Left kidney (tissue), 2 donors: ENCODE results near the gene KCNJ4. TPM values are rescaled to one million over a fixed set of nuclear protein-coding genes. Genes with fewer than 3 reads are reported as not detected.

ENCODE experiments used
- DNase-seq: peaks from one replicate; pipeline ENCODE4 v3.0.0-alpha.2; 2013
- polyA plus RNA-seq: library from polyadenylated mRNA; unstranded; fragments of 120-200 nt; gene quantifications from one replicate; pipeline ENCODE4 v1.2.1, GENCODE V29; 2013; ENCODE audit not compliant: insufficient read length

Gene KCNJ4
- polyA plus RNA-seq, 1 donor, result 0.18 TPM

- DNase-seq, result no peak
These were observed 1.8 kb downstream of the KCNJ4 start for GRCh38 chr22:38453066-38453672.

GRCh38 chr22:38452373-38453065, 2.5 kb downstream of the KCNJ4 start:
- no peak for DNase-seq

DNA sequence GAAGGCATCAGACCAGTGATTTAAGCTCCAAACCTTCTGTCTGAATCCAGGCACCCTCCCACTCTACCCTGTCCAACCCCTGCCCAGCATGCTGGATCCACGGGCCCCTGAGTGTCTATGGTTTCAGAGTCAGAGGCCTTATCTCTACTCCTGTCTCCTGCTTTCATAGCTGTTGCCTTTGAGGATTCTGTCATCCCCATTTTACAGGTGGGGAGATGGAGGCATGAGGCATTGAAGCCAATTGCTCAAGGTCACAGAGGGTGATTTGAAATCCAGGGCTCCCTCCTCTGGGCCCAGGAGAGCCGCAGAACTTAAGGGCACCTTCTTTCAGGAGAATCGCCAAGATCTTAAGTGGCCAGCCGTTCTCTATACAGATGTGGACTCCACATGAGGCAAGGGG, 3.1 kb downstream of the KCNJ4 start:
- DNase-seq, result no peak

GRCh38 chr22:38451404-38451803, 3.6 kb downstream of the KCNJ4 start:
- DNase-seq, result no peak

DNA sequence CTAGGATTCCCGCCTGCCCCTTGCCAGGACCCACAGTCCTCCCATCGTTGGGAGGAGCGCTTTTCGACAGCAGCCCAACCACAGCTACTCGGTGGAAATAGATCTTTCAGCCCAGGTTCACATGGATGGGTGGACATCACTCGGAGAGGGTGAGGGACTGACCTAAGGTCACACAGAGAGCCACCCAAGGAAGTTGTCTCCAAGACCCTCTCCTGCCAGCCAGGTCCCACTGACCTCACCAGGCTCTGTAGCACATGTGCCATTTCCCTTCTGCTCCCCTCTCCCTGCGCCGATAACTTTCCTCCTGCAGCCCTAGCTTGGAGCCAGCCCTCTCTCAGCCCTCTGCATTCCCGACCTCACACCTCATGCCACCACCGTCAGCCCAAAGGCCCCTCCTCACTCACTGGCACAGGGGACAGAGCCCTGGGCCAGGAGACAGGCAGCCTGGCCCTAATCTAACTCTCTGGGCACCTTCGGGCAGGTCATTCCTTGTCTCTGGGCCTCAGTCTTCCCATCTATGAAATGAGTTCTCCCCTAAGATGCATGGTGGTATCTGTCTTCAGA, 4.7 kb downstream of the KCNJ4 start:
- DNase-seq, result no peak

DNA sequence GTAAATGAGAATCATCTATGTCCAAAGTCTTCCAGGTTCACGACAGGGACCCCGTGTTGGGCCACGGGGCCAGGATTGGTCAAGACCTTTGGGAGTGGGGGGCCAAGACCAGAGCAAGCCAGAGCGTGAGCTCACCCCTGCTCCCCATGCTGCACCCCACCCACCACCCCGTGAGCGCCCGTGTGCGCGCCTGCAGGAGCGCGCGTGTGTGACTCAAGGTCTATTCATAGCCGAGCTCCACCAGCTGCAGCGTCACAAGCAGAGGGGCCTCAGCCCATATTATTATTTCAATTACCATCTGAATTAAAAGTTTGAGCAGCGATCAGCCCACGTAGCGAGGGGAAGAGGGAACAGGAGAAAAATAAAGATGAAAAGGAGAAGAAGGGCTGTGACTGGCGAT, 5.2 kb downstream of the KCNJ4 start:
- no peak for DNase-seq

- DNase-seq, result no peak
These were observed 5.9 kb downstream of the KCNJ4 start for GRCh38 chr22:38448945-38449745.

DNA sequence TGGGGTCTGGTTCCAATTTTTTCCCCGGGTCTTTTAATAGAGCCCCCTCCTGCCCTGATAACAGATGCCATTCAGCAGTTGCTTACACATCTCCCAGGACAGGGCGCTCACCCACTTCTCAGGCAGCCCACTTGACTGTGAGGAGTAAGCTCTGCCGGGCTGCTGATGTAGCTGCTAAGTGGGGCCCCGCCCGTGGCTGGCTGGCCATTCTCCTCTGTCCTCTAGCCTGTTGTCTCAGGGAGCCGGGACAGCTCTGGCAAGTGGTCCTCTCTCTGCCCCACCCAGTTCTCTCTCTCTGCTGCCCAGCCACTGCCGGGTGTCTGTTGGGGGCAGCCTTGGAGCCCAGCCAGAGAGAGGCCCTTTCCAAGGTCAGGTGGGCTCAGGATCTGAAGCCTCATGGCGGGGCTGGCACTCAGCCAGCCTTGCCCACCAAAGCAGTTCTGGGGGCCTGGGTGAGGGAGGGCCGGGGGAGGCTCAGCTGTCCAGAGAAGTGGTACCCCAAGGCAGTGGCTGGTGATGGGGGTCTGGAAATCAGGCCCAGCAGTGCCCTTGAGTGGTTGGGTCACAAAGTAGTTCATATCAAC, 8.9 kb downstream of the KCNJ4 start:
- DNase-seq, result no peak

DNA sequence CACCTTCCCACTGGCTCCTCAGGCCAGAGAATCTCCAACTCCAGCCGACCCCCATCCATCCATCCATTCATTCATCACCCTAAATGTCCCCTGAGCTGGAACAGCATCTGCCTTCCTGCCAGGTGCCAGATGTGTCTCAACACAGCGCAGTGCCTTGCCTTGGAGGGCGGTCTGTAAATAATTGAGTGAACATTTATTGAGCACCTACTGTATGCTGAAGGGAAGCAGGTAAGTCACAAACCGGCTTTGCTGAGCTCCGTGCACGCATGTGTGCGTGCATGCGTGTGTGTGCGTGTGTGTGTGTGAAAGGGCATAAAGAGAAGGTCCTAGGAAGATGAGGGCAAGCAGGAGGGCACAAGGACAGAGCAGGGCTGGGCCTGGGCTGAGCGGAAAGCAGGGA, 10.2 kb downstream of the KCNJ4 start:
- no peak for DNase-seq

- no peak for DNase-seq
These were observed 11.1 kb downstream of the KCNJ4 start for GRCh38 chr22:38443628-38444521.

- DNase-seq, result no peak
These were observed 11.9 kb downstream of the KCNJ4 start for GRCh38 chr22:38442967-38443627.

DNA sequence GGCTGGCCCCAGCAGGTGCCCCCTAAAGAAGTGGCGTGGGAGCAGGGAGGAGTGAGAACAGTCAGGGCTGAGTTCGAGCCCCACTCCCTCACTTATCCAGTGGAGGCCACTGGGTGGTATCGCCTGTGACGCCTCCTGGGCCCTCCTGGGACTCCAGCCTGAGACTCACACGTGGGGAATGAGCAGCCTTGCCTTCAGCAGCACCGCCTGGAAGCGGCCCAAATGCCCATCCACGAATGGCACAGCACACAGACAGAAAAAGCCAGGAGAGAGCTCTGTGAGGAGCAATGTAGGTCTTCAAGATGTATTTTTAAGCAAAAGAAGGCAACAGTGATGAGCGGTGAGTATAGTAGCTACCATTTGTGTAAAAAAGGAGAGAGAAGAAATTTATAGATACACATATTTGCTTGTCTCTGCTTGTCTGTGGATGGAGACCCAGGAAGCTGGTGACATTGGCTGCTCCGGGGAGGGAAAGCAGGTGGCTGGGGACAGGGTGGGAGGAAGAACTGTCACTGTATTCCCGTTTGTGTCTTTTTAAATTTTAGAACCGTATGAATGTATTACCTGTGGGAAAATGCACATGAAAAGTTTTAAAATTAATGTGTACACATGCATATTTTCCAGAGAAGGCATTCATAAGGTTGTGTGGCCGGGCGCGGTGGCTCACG, 13.2 kb downstream of the KCNJ4 start:
- DNase-seq, result no peak

DNA sequence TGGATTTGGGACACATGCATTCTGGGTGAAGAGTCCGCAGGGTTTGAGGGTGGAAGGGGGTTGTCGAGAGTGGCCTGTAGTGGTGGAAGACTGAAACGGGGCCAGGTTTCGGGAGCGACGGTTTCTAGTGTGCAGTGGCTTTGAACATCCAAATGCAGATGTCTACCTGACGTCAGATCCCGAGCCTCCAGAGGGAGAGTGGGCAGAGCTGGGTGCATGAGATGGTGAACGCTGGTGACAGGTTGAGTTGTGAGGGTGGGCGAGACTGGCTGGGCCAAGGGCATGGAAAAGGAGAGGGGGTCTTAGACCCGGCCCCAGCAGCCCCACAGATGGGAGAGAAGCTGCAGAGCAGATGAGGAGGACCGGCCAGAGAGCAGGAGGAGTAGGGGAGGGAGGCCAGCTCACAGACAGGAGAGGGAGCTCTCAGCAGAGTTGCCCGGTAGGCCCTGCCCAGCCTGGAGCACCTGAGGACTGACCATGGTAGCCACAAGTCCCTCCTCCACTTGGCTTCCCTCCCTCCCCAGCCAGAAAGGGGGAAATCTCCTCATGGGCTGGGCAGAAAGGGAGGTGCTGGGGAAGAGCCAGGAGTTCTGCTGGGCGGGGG, 14.2 kb downstream of the KCNJ4 start:
- no peak for DNase-seq

- no peak for DNase-seq
These were observed 17.6 kb downstream of the KCNJ4 start for GRCh38 chr22:38437416-38437815.

DNA sequence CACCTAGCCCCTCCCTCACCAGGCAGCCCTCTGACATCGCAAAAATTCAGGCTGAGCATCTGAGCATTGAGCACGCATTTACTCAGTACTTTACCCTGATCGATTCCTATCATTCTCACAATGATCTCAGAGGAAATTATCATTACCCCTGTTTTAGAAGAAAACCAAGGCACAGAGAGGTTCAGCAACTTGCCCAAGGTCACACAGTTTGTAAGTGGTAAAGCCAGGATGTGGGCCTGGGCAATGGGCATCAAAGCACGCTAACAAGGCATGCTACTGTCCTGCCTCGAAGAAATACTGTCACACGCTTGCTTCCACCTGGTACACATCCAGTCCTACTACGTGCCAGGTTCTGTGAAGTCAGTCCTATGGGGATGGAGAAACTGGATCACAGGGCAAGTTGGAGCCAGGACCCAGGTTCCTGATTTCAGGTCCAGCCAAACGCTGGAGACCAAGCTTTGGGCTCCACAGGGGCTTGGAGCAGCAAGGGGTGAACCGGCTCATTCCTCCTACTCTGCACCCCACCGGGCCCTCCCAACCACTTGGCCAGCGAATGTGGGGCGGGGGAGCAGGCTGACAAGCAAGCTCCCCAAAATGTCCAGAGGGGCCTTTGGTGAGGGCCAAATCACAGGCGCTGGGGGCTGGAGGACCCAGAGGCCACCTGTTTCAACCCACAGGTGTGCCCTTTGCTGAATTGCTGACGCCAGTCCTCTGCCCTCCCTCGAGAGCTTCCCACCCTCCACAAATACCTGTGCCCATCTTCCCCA, 18.2 kb downstream of the KCNJ4 start:
- no peak for DNase-seq

GRCh38 chr22:38435965-38436364, 19.0 kb downstream of the KCNJ4 start:
- DNase-seq, result no peak

DNA sequence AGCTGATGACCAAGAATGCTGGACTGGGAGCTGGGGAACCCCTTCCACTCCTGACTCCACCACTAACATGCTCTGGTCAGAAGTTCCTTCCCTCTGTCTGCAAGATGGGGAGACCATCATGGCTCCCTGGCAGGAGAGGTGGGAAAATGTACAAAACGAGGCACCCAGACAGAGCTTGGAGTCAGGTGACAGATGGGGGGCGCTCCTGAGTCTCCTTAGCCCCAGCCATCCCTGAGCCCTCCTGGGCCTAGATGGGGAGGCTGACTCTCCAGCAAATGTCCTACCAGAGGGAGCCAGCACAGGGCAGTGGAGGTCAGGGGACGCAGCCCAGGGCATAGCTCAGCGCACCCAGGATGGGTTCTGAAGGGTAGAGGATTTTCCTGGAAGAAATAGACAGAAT, 20.0 kb downstream of the KCNJ4 start:
- DNase-seq, result no peak

DNA sequence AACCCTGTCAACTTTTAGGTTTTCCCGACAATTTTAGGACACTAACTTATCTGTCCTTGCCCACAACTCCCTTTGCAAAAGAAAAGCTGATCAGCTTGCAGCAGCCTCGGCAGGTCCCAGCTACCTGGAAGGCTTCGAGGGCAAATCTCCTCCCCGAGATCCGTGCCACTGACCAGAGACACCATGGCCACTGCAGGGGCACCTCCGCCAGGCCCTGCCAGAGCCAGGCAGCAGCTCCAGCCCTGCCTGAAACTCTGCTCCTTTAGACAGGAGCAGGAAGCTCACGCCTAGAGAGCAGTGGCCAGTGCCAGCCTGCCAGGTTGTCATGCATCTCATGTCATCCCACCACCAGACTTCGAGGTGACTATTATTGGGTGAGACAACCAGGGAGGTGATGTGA, 21.1 kb downstream of the KCNJ4 start:
- no peak for DNase-seq

DNA sequence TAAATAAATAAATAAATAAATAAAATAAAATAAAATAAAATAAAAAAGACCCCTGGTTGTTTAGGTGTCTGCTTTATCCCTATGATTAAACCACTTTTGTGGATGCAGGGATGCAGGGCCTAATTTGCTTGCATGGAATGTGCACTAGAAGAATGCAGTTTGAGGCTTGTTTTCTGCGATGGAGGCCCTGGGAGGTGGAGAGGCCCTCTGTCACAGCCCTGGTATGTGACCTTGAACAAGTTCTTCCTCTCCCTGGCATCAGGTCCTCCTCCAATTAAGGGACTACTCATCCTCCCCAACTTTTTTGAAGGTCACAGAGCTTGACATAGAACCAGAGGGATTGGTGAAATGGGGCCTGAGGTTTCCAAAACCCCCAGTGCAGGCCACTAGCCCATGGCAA, 22.7 kb downstream of the KCNJ4 start:
- DNase-seq, result no peak
